ENCODE measurements around the gene NPTN. TPM values are rescaled to one million over a fixed set of nuclear protein-coding genes. Genes with fewer than 3 reads are reported as not detected.

The NPTN gene
- 10 to 100 TPM; 46.7 to 49.8 TPM for total RNA-seq

DNA sequence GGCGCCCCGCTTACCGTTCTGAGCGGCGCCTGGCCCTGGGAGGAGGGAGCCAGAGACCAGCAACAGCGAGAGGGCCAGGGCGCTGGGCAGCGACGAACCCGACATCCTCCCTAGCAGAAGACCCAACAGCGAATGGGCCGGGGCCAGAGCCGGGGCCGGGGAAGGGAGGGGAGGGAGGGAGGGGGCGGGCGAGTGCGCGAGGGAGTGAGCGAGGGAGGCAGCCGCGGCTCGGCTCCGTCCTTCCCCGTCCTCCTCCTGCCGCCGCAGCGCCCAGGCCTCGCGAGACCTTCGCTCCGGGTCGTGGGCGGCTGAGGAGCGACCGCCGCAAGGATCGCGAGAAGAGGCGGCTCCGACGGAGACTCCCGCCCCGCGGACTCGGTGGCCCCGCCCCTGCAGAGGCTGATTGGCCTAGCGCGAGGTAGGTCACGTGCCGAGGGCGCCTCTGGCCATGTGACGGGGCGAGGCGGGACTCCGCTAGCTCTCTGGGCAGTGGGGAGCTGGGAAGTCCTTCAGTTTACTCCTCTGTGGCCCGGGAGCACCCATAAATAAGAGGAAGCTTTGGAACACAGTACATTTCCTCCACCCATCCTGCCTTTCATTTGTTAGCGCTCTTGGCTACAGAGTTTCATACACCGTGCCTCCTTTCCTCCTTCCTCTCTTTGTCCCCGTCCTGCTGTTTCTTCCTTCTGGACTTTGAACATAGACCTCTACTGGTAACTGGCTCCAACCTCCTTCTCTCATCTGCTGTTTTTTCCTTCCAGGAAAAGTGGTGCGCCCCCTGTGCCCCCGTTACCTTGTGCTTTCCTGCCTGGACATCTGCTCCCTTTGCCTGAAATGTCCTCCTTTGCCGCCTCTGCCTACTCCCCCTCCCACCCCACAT, at the start of gene NPTN:
TSS of gene NPTN (minus strand) at position 279 of the 880 bp plus-strand sequence. CDS start at position 105, 174 bp downstream.
- ChIA-PET POLR2A (interaction anchor here (0.6 to 1.0 kb wide), 2 partner anchors 65 to 1211 kb away, joined by 3 to 4 read pairs; no protein-coding TSS in a partner anchor), CTCF (interaction anchor here (0.8 to 17.3 kb wide), 6 partner anchors 15 to 148 kb away, joined by 3 to 437 read pairs (median 114); partner anchors contain the start of gene CD276)
- H3K27me3 Mint-ChIP-seq: peaks cover 10% of the 10 kb centered on the region
- no peaks in the 10 kb centered on the region for H3K9me3 Mint-ChIP-seq
- peaks cover 47% of the 10 kb centered on the region for H3K4me1 Mint-ChIP-seq (ENCODE audit: low read depth)
- DNase-seq: peak; percentile 99
- intact Hi-C loops (cut with micrococcal nuclease): loop anchor here (2.0 to 10.0 kb wide), 4 partner anchors 349 to 849 kb away; partner anchors contain the start of genes NEO1, PML and STOML1
- H3K27ac Mint-ChIP-seq: peak within 1 kb of the TSS; percentile 52
- peak within 1 kb of the TSS; percentile 83 for H3K4me3 Mint-ChIP-seq
- no peaks in the 10 kb centered on the region for H3K36me3 Mint-ChIP-seq

DNA sequence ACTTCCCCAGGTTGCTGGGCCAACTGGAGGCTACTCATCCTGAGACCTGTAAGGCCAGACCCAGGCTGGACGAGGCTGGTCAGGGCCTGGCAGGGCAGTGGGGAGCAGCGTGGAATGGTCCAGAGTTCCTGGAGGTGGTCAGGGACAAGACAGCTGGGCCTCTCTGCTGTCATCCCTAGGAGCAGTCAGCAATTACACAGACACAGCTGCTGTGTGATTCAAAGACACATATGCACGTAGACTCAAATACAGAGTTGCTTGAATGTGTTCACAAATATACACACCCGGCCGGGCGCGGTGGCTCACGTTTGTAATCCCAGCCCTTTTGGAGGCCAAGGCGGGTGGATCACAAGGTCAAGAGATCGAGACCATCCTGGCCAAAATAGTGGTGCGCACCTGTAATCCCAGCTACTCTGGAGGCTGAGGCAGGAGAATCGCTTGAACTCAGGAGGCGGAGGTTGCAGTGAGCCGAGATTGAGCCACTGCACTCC, 49.5 kb upstream of the NPTN start:
- Mint-ChIP-seq H3K36me3 (no peaks in the 10 kb centered on the region), H3K4me1 (ENCODE audit: low read depth) (peaks cover 36% of the 10 kb centered on the region), H3K9me3 (no peaks in the 10 kb centered on the region), H3K27me3 (peaks cover 45% of the 10 kb centered on the region), H3K27ac (no peak overlapping the region), H3K4me3 (no peak overlapping the region)
- ChIA-PET POLR2A (no interaction called here), CTCF (interaction anchor here (1.0 to 14.4 kb wide), 3 partner anchors 17 to 125 kb away, joined by 3 to 432 read pairs (median 154); no protein-coding TSS in a partner anchor)
- no peak for DNase-seq
- intact Hi-C loops (cut with micrococcal nuclease): loop anchor here (1.0 kb wide), 1 partner anchor 15 kb away; no protein-coding TSS in a partner anchor

DNA sequence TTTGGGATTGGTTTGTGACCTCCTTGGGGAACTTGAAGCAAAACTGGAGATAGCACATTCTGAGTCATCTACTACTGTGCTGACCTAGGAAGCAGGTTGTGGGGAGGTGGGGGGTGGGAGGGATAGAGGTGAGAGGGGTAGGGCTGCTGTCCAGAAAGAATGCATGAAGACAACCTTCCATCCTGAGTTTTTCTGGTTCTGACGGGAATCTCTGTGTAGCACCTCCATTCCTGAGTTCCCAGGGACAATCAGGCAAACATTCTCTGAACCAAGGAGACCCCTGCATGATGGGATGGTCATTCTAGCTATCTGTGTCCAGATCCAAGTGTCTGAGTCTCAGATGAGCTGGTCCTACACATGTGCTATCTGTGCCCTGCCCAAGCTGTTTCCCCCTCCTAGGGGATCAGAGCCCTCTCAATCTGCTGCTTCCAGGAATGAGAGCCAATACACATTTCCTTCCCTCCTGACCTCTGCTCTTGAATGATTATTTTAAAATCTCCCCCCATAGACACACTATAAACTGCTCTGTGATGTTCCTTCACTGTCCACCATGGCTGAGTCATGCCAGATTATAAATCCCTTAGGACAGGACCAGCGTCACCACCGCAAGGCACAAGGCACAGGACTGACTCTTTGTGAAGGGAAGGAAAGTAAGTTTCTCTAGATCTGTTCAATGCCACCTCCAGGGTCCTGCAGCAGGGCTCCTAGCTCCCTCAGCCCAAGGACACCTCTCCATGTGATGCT, 48.8 kb upstream of the NPTN start:
- peaks cover 42% of the 10 kb centered on the region for H3K27me3 Mint-ChIP-seq
- POLR2A ChIA-PET: no interaction called here
- no peaks in the 10 kb centered on the region for H3K36me3 Mint-ChIP-seq
- no peak for DNase-seq
- no peak overlapping the region for H3K4me3 Mint-ChIP-seq
- CTCF ChIA-PET: interaction anchor here (12.7 to 14.4 kb wide), 2 partner anchors 18 to 46 kb away, joined by 154 to 432 read pairs; no protein-coding TSS in a partner anchor
- H3K27ac Mint-ChIP-seq: no peak overlapping the region
- H3K9me3 Mint-ChIP-seq: no peaks in the 10 kb centered on the region
- H3K4me1 Mint-ChIP-seq (ENCODE audit: low read depth): peaks cover 36% of the 10 kb centered on the region
- intact Hi-C loops (cut with micrococcal nuclease): no loop called here

DNA sequence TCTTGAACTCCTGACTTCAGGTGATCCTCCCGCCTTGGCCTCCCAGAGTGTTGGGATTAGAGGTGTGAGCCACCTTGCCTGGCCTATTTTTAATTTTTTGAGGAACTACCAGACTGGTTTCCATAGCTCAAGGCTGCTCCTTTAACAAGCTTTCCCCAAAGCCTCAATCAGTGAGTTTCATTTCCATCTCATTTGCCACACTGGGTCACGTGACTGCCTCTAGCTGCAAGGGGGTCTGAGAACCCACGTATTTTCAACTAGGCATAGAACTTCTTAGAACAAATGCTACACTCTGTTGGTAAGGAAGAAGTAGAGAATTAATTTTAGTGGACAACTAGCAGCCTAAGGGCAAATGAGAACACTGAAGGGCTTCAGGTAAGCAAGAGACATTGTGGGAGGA, 47.9 kb upstream of the NPTN start:
- H3K9me3 Mint-ChIP-seq: no peaks in the 10 kb centered on the region
- peaks cover 33% of the 10 kb centered on the region for H3K27me3 Mint-ChIP-seq
- no peaks in the 10 kb centered on the region for H3K36me3 Mint-ChIP-seq
- no peak for DNase-seq
- no peak overlapping the region for H3K4me3 Mint-ChIP-seq
- H3K27ac Mint-ChIP-seq: no peak overlapping the region
- ChIA-PET POLR2A (no interaction called here), CTCF (interaction anchor here (12.7 to 14.4 kb wide), 2 partner anchors 19 to 45 kb away, joined by 154 to 432 read pairs; no protein-coding TSS in a partner anchor)
- H3K4me1 Mint-ChIP-seq (ENCODE audit: low read depth): peaks cover 36% of the 10 kb centered on the region
- intact Hi-C loops (cut with micrococcal nuclease): no loop called here

DNA sequence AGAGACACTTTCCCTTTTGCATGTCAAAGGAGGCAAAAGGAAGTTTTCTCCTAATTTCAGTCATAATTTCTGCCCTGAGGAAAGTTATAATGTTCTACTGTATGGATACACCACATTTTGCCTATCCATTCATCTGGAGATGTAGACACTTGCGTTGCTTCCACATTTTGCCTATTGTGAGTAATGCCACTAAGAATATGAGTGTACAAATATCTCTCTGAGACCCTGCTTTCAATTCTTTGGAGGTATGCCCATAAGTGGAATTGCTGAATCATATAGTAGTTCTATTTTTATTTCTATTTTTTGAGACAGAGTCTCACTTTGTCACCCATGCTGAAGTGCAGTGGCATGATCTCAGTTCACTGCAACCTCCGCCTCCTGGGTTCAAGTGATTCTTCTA, 47.4 kb upstream of the NPTN start:
- Mint-ChIP-seq H3K27me3 (peaks cover 28% of the 10 kb centered on the region), H3K27ac (no peak overlapping the region), H3K4me3 (no peak overlapping the region), H3K9me3 (no peaks in the 10 kb centered on the region), H3K4me1 (ENCODE audit: low read depth) (peaks cover 35% of the 10 kb centered on the region), H3K36me3 (no peaks in the 10 kb centered on the region)
- no peak for DNase-seq
- intact Hi-C loops (cut with micrococcal nuclease): no loop called here
- CTCF ChIA-PET: interaction anchor here (12.7 to 14.4 kb wide), 2 partner anchors 19 to 44 kb away, joined by 154 to 432 read pairs; no protein-coding TSS in a partner anchor
- POLR2A ChIA-PET: no interaction called here

DNA sequence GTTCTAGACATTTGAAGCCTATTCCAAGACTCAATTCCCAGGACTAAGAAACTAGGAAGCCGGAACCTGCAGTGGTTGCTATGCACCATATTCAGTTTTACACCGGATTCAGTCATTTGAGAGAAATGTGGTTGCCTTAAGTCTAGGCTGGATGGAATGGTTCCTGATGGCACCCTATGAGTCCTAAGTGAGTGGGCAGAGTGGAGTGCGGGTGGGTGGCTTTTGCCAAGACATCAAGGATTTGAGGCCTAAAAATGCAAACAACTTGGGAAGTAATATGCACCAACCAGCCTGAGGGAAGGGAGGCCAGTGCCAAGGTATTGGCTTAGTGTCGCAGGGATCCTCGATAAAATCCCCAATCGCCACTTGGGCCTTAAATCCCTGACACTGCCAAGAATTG, 46.8 kb upstream of the NPTN start:
- intact Hi-C loops (cut with micrococcal nuclease): no loop called here
- no peak for DNase-seq
- CTCF ChIA-PET: interaction anchor here (1.6 to 14.4 kb wide), 3 partner anchors 20 to 43 kb away, joined by 3 to 432 read pairs (median 154); no protein-coding TSS in a partner anchor
- H3K4me3 Mint-ChIP-seq: no peak overlapping the region
- POLR2A ChIA-PET: no interaction called here
- H3K27ac Mint-ChIP-seq: no peak overlapping the region
- no peaks in the 10 kb centered on the region for H3K36me3 Mint-ChIP-seq
- H3K27me3 Mint-ChIP-seq: peaks cover 24% of the 10 kb centered on the region
- H3K9me3 Mint-ChIP-seq: no peaks in the 10 kb centered on the region
- H3K4me1 Mint-ChIP-seq (ENCODE audit: low read depth): peaks cover 30% of the 10 kb centered on the region

DNA sequence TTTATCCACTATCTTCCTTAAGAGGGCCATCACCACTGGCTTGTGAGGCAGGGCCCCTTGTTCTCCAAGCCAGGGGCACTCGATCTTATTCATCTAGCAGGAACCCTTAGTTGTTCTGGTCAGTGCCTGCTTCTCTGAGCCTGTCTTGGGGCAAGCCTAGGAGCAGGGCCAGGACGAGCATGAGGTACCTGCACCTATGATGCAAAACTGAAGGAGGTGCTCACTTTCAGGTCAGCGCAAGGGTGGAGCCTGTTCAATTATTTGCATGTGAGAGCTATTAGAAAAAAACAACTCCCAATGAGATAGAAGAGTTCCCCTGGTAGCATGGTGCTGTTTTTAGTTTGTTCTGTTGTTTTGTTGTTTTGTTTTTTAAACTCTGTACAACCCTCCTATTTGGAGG, 46.0 kb upstream of the NPTN start:
- DNase-seq: no peak
- Mint-ChIP-seq H3K36me3 (no peaks in the 10 kb centered on the region), H3K27ac (no peak overlapping the region), H3K4me1 (ENCODE audit: low read depth) (peaks cover 27% of the 10 kb centered on the region), H3K27me3 (peaks cover 21% of the 10 kb centered on the region), H3K4me3 (no peak overlapping the region), H3K9me3 (no peaks in the 10 kb centered on the region)
- ChIA-PET CTCF (interaction anchor here (0.8 to 14.4 kb wide), 6 partner anchors 15 to 43 kb away, joined by 3 to 432 read pairs (median 3); no protein-coding TSS in a partner anchor), POLR2A (no interaction called here)
- intact Hi-C loops (cut with micrococcal nuclease): no loop called here

DNA sequence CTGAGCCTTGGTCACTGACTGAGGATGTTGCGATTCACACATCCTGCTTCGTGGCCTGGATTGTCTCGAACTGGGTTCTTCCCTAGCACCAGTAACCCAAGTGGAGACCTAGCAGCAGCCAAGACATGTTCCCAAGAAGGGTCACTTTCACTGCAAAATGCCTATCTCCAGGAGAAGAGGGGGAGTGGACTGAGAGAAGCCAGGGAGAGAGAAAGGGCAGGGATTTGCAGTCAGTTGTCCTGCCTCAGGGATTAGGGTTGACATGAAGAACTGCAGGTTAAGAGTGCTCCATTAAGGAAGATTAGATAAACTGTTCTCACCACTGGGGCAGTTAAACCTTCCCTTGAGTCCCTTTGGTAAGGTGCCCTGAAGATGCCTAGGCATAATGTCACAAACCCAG, 45.3 kb upstream of the NPTN start:
- Mint-ChIP-seq H3K27me3 (peaks cover 22% of the 10 kb centered on the region), H3K4me3 (no peak overlapping the region), H3K9me3 (no peaks in the 10 kb centered on the region), H3K27ac (no peak overlapping the region), H3K4me1 (ENCODE audit: low read depth) (peaks cover 23% of the 10 kb centered on the region), H3K36me3 (no peaks in the 10 kb centered on the region)
- POLR2A ChIA-PET: no interaction called here
- no peak for DNase-seq
- CTCF ChIA-PET: interaction anchor here (0.8 to 14.4 kb wide), 9 partner anchors 12 to 56 kb away, joined by 3 to 432 read pairs (median 3); no protein-coding TSS in a partner anchor
- intact Hi-C loops (cut with micrococcal nuclease): no loop called here

DNA sequence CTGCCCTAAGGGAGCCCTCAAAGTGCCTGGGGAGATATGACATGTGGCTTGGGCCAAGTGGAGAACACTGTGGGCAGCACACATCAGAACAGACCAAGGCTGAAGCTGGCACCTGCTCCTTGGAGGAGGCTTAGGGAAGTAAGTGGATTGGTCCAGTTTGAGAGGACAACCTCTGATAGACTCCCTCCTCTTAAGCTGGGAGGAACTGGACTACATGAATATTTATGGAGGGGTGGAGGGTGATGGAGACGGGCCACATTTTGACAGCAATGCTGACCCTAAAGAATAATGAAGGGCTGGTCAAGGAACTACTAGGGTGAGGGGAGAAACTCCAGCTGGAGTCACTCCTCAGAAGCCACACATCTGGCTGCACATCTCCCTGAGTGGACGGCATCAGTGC, 44.5 kb upstream of the NPTN start:
- intact Hi-C loops (cut with micrococcal nuclease): loop anchor here (1.0 kb wide), 2 partner anchors 23 to 43 kb away; no protein-coding TSS in a partner anchor
- ChIA-PET POLR2A (interaction anchor here (0.8 kb wide), 1 partner anchor 22 kb away, joined by 3 read pairs; no protein-coding TSS in a partner anchor), CTCF (interaction anchor here (0.6 to 14.4 kb wide), 21 partner anchors 8 to 437 kb away, joined by 3 to 432 read pairs (median 3); no protein-coding TSS in a partner anchor)
- no peak for DNase-seq
- peaks cover 24% of the 10 kb centered on the region for H3K27me3 Mint-ChIP-seq
- no peak overlapping the region for H3K27ac Mint-ChIP-seq
- H3K36me3 Mint-ChIP-seq: no peaks in the 10 kb centered on the region
- H3K4me3 Mint-ChIP-seq: no peak overlapping the region
- peaks cover 17% of the 10 kb centered on the region for H3K4me1 Mint-ChIP-seq (ENCODE audit: low read depth)
- H3K9me3 Mint-ChIP-seq: no peaks in the 10 kb centered on the region

DNA sequence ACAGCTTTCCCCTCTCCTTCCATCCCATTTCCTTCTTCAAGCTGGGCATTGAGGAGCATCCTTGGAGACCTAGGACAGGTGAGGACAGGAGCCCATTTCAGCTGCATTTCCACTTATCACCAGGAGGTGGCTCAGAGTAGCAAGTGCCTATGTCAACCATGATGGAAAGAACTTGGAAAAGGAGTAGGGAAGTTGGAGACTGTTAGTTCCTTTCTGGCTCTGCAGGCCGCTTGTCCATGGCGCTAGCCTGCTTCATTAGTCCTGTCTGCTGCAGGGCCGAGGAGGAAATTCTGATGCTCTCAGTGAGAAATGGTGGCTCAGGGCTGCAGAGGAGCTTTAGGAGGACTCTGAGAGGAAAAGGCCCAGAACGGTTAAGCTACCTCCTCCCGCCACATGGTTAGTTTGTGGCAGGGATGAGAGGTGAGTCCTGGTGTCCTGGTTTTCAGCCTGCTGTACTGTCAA, 44.0 kb upstream of the NPTN start:
- no peaks in the 10 kb centered on the region for H3K36me3 Mint-ChIP-seq
- no peak overlapping the region for H3K27ac Mint-ChIP-seq
- CTCF ChIA-PET: interaction anchor here (0.6 to 14.4 kb wide), 27 partner anchors 8 to 436 kb away, joined by 3 to 432 read pairs (median 4); no protein-coding TSS in a partner anchor
- intact Hi-C loops (cut with micrococcal nuclease): loop anchor here (1.0 kb wide), 2 partner anchors 23 to 43 kb away; no protein-coding TSS in a partner anchor
- peaks cover 25% of the 10 kb centered on the region for H3K27me3 Mint-ChIP-seq
- POLR2A ChIA-PET: interaction anchor here (0.8 kb wide), 1 partner anchor 22 kb away, joined by 3 read pairs; no protein-coding TSS in a partner anchor
- no peaks in the 10 kb centered on the region for H3K9me3 Mint-ChIP-seq
- peaks cover 16% of the 10 kb centered on the region for H3K4me1 Mint-ChIP-seq (ENCODE audit: low read depth)
- peak; percentile 60 for DNase-seq
- no peak overlapping the region for H3K4me3 Mint-ChIP-seq

DNA sequence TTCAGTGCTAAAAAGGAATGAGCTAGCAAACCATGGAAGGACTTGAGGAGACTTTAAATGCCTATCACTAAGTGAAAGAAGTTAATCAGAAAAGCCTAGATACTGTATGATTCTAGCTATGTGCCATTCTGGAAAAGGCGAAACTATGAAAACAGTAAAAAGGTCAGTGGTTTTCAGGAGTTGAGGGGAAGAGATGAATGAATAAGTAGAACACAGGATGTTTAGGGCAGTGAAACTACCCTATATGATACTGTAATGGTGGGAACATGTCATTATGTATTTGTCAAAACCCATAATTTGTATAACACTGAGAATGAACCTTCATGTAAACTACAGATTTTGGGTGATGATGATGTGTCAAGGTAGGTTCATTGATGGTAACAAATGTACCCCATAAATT, 41.4 kb upstream of the NPTN start:
- Mint-ChIP-seq H3K36me3 (no peaks in the 10 kb centered on the region), H3K27ac (no peak overlapping the region), H3K9me3 (no peaks in the 10 kb centered on the region), H3K27me3 (peaks cover 34% of the 10 kb centered on the region), H3K4me1 (ENCODE audit: low read depth) (no peaks in the 10 kb centered on the region), H3K4me3 (no peak overlapping the region)
- ChIA-PET POLR2A (no interaction called here), CTCF (interaction anchor here (1.0 to 3.2 kb wide), 4 partner anchors 21 to 38 kb away, joined by 4 to 22 read pairs (median 6); no protein-coding TSS in a partner anchor)
- intact Hi-C loops (cut with micrococcal nuclease): loop anchor here (2.0 kb wide), 1 partner anchor 24 kb away; no protein-coding TSS in a partner anchor
- no peak for DNase-seq

Data from activated CD4-positive, alpha-beta memory T cell treated with anti-CD3 and anti-CD28 coated beads for 36 hours (primary cell).